Coronary artery (tissue), 2 donors: ENCODE results near the gene BMP2K.

Experiments
- DNase-seq: peaks from one replicate; pipeline ENCODE4 v3.0.0-alpha.2; 2017; ENCODE audit warnings: low spot score
- H3K27ac ChIP-seq, 2 donors: fragments of 200-600 bp; sonication (generic); one replicate each; pipeline ENCODE4 v1.5.1; 2016 to 2019
- H3K4me3 ChIP-seq: fragments of 200-600 bp; sonication (generic); 2 replicates; pipeline ENCODE4 v1.5.1; 2016; ENCODE audit warnings: mild to moderate bottlenecking, moderate library complexity
- CTCF ChIP-seq: fragments of 200-600 bp; sonication (generic); IDR thresholded peaks from one replicate; pipeline ENCODE4 v1.5.1; 2019; ENCODE audit warnings: antibody characterized with exemption

Gene BMP2K

GRCh38 chr4:78754872-78755271, 21.3 kb upstream of the BMP2K start:
- Histone ChIP-seq H3K4me3 (no peak overlapping the region), H3K27ac (no peak overlapping the region)
- no peak for TF ChIP-seq CTCF
- DNase-seq = no peak

GRCh38 chr4:78756137-78756536, 20.0 kb upstream of the BMP2K start:
- no peak for TF ChIP-seq CTCF
- Histone ChIP-seq H3K4me3 (no peak overlapping the region), H3K27ac (no peak overlapping the region)
- no peak for DNase-seq

GRCh38 chr4:78756776-78757175, 19.4 kb upstream of the BMP2K start:
- no peak for TF ChIP-seq CTCF
- no peak overlapping the region for H3K27ac ChIP-seq
- H3K4me3 ChIP-seq = no peak overlapping the region
- DNase-seq = no peak

GRCh38 chr4:78757574-78757973, 18.6 kb upstream of the BMP2K start:
- H3K27ac ChIP-seq = no peak overlapping the region
- H3K4me3 ChIP-seq = no peak overlapping the region
- TF ChIP-seq CTCF = no peak
- DNase-seq = no peak

GRCh38 chr4:78758085-78758484, 18.1 kb upstream of the BMP2K start:
- no peak for DNase-seq
- Histone ChIP-seq H3K27ac (no peak overlapping the region), H3K4me3 (no peak overlapping the region)
- TF ChIP-seq CTCF = no peak

- Histone ChIP-seq H3K4me3 (no peak overlapping the region), H3K27ac (no peak overlapping the region)
- TF ChIP-seq CTCF = no peak
- DNase-seq = no peak
Measured at GRCh38 chr4:78762529-78762928, 13.6 kb upstream of the BMP2K start.

GRCh38 chr4:78763251-78763650, 12.9 kb upstream of the BMP2K start:
- TF ChIP-seq CTCF = no peak
- Histone ChIP-seq H3K4me3 (no peak overlapping the region), H3K27ac (no peak overlapping the region)
- no peak for DNase-seq
